Endometrial microvascular endothelial cells (primary cell): ENCODE results near the gene IFT122. TPM values are rescaled to one million over a fixed set of nuclear protein-coding genes. Genes with fewer than 3 reads are reported as not detected.
"Not testable (repeated sequence)": the region's sequence is repeated elsewhere in the genome, so short reads cannot be mapped to it uniquely, and the experiment has no call there.

Source experiments
- in situ Hi-C: cut with HindIII; loops from 2 replicates; pipeline ENCODE4 v1.10.0; 2017; ENCODE audit warnings: low sequenced_read_pairs, low pct_unique_long_range_greater_than_20kb; ENCODE audit errors: inconsistent ontology term
- total RNA-seq: library from RNA; depleted of rRNA; stranded (reverse); fragments of >200 nt; gene quantifications from one replicate; pipeline ENCODE4 v1.2.3, GENCODE V29; 2015; ENCODE audit errors: inconsistent ontology term

IFT122 gene
- total RNA-seq, 1 donor from 2014 or later, result 20.3 TPM

- in situ Hi-C loops, result no loop called here
These were observed 64.6 kb downstream of the IFT122 start for GRCh38 chr3:129504471-129505100.

GRCh38 chr3:129505341-129505740 is 65.3 kb downstream of the IFT122 start:
- in situ Hi-C loops, result no loop called here

GRCh38 chr3:129506231-129506742 is 66.3 kb downstream of the IFT122 start:
- in situ Hi-C loops, result no loop called here

GRCh38 chr3:129507181-129507831 is 67.3 kb downstream of the IFT122 start:
- in situ Hi-C loops, result no loop called here

GRCh38 chr3:129512595-129512994 is 72.6 kb downstream of the IFT122 start:
- in situ Hi-C loops, result no loop called here

GRCh38 chr3:129513705-129514104 is 73.7 kb downstream of the IFT122 start:
- in situ Hi-C loops, result no loop called here

GRCh38 chr3:129514110-129514509 is 74.1 kb downstream of the IFT122 start:
- in situ Hi-C loops, result no loop called here

- in situ Hi-C loops, result no loop called here
These were observed 74.5 kb downstream of the IFT122 start for GRCh38 chr3:129514563-129514962.

GRCh38 chr3:129515108-129515820 is 75.2 kb downstream of the IFT122 start:
- in situ Hi-C loops, result not testable (repeated sequence)

GRCh38 chr3:129515821-129516432 is 75.9 kb downstream of the IFT122 start:
- in situ Hi-C loops, result not testable (repeated sequence)

- in situ Hi-C loops, result no loop called here
These were observed 77.5 kb downstream of the IFT122 start for GRCh38 chr3:129517516-129517915.

- in situ Hi-C loops, result no loop called here
These were observed 78.1 kb downstream of the IFT122 start for GRCh38 chr3:129518038-129518561.

GRCh38 chr3:129518581-129518980 is 78.6 kb downstream of the IFT122 start:
- in situ Hi-C loops, result no loop called here

GRCh38 chr3:129519449-129519848 is 79.4 kb downstream of the IFT122 start:
- in situ Hi-C loops, result no loop called here

- in situ Hi-C loops, result no loop called here
These were observed 80.1 kb downstream of the IFT122 start for GRCh38 chr3:129519896-129520715.

- in situ Hi-C loops, result no loop called here
These were observed 80.9 kb downstream of the IFT122 start for GRCh38 chr3:129520960-129521359.

- in situ Hi-C loops, result no loop called here
These were observed 81.6 kb downstream of the IFT122 start for GRCh38 chr3:129521611-129522010.

- in situ Hi-C loops, result no loop called here
These were observed 82.9 kb downstream of the IFT122 start for GRCh38 chr3:129522953-129523352.
